Measurements from ENCODE around the gene RMND5A. TPM values are rescaled to one million over a fixed set of nuclear protein-coding genes. Genes with fewer than 3 reads are reported as not detected.

RMND5A gene
- total RNA-seq, 1 donor from 2014 or later = 24.3 TPM

DNA sequence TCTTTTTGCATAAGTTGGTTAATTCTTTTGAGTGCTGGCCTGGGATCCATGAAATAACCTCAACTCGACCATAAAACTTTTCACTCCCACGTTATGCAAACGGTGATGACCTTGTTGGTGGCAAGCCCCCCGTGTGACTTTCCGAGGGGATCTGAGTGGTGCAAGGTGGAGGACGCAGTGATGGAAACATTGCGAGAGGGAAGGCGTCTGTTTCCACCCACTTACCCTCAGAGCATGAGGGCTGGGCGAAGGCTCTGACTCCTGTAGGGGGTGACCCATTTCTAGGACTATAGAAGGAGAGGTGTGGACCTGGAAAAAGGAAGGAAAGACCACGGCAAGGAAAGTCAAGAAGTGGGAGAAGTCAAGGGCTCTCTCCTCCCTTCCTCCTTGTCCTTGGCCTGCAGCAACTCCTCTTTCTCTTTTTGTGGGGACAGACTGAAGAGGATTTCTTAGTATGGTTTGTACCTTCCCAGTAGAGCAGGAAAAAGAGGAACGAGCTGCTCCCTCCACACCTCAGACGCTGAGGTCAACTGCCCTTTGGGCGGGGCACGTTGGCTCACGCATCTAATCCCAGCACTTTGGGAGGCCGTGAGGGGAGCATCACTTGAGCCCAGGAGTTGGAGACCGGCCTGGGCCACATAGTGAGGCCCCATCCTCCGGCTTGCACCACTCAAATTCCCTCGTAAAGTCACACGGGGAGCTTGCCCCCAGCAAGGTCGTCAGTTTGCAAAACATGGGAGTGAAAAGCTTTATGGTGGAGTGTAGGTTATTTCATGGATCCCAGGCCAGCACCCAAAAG is 86.2 kb downstream of the RMND5A start:
- Mint-ChIP-seq H3K4me1 (ENCODE audit: unreplicated experiment) (peaks cover 15% of the 10 kb centered on the region), H3K27me3 (ENCODE audit: unreplicated experiment) (peaks cover 35% of the 10 kb centered on the region), H3K4me3 (ENCODE audit: unreplicated experiment) (no peak overlapping the region), H3K36me3 (ENCODE audit: unreplicated experiment) (no peaks in the 10 kb centered on the region), H3K27ac (ENCODE audit: unreplicated experiment) (no peak overlapping the region), H3K9me3 (ENCODE audit: unreplicated experiment) (no peaks in the 10 kb centered on the region)
- DNase-seq (ENCODE audit: extremely low spot score, unreplicated experiment) = no peak
- TF ChIP-seq, protein P1, sequence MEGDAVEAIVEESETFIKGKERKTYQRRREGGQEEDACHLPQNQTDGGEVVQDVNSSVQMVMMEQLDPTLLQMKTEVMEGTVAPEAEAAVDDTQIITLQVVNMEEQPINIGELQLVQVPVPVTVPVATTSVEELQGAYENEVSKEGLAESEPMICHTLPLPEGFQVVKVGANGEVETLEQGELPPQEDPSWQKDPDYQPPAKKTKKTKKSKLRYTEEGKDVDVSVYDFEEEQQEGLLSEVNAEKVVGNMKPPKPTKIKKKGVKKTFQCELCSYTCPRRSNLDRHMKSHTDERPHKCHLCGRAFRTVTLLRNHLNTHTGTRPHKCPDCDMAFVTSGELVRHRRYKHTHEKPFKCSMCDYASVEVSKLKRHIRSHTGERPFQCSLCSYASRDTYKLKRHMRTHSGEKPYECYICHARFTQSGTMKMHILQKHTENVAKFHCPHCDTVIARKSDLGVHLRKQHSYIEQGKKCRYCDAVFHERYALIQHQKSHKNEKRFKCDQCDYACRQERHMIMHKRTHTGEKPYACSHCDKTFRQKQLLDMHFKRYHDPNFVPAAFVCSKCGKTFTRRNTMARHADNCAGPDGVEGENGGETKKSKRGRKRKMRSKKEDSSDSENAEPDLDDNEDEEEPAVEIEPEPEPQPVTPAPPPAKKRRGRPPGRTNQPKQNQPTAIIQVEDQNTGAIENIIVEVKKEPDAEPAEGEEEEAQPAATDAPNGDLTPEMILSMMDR (IDR thresholded peaks at IDR 0.05) = no peak

DNA sequence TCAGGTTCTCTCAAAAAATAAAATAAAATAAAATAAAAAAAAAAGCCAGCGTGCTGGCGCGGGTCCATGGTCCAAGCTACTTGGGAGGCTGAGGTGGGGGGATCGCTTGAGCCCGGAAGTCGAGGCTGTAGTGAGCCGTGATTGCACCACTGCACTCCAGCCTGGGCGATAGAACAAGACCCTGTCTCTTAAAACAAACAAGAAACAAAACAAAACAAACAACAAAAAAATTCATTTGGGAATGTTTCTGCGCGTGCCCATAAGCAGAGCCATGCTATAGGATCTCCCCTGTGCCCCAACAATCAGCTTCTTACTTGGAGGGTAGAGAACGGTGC is 87.0 kb downstream of the RMND5A start:
- peaks cover 15% of the 10 kb centered on the region for H3K4me1 Mint-ChIP-seq (ENCODE audit: unreplicated experiment)
- peaks cover 37% of the 10 kb centered on the region for H3K27me3 Mint-ChIP-seq (ENCODE audit: unreplicated experiment)
- H3K9me3 Mint-ChIP-seq (ENCODE audit: unreplicated experiment) = no peaks in the 10 kb centered on the region
- H3K4me3 Mint-ChIP-seq (ENCODE audit: unreplicated experiment) = peak overlapping the region; percentile 86
- TF ChIP-seq, protein P1 (IDR thresholded peaks at IDR 0.05) = no peak
- DNase-seq (ENCODE audit: extremely low spot score, unreplicated experiment) = no peak
- no peaks in the 10 kb centered on the region for H3K36me3 Mint-ChIP-seq (ENCODE audit: unreplicated experiment)
- H3K27ac Mint-ChIP-seq (ENCODE audit: unreplicated experiment) = no peak overlapping the region

DNA sequence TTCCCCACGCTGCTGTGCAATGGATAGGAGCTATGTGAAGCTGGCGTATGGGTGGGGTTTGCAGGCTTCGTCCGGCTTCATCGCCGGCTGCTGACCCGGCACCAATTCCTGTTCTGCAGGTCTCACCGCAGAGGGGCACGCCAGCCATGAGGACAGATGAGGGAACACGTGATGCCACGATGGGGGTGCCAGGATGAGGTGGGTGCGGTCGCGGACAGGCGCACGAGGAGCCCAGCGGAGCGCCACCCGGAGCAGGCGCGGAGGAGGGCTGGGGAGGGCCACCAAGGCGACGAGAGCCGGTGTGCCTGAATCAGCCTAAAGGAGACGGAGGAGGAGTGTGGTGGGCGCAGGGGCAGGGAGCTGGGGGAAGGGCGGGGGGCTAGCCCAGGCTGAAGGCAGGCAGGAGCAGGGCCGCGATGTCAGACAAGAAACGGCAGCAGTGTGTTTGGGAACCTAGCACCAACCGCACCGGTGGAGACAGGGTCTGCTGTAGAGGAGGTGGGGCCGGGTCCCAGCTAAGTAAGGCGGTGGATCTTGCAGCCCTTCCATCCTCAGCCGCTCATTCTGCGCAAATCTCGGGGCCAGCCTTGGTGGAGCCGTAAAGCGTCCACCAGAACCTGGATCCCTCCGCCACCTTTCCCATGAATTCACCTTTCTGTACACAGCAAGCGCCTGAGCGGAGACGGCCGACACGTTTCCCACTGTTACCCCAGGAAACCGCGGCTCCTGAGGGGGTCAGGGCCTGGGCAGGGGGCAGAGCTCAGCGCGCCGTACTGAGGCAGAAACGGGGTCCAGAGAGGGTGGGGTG is 87.6 kb downstream of the RMND5A start:
- H3K36me3 Mint-ChIP-seq (ENCODE audit: unreplicated experiment) = no peaks in the 10 kb centered on the region
- H3K4me3 Mint-ChIP-seq (ENCODE audit: unreplicated experiment) = peak overlapping the region; percentile 86
- peaks cover 15% of the 10 kb centered on the region for H3K4me1 Mint-ChIP-seq (ENCODE audit: unreplicated experiment)
- no peaks in the 10 kb centered on the region for H3K9me3 Mint-ChIP-seq (ENCODE audit: unreplicated experiment)
- no peak overlapping the region for H3K27ac Mint-ChIP-seq (ENCODE audit: unreplicated experiment)
- H3K27me3 Mint-ChIP-seq (ENCODE audit: unreplicated experiment) = peaks cover 39% of the 10 kb centered on the region
- no peak for DNase-seq (ENCODE audit: extremely low spot score, unreplicated experiment)
- TF ChIP-seq, protein P1 (IDR thresholded peaks at IDR 0.05) = no peak

DNA sequence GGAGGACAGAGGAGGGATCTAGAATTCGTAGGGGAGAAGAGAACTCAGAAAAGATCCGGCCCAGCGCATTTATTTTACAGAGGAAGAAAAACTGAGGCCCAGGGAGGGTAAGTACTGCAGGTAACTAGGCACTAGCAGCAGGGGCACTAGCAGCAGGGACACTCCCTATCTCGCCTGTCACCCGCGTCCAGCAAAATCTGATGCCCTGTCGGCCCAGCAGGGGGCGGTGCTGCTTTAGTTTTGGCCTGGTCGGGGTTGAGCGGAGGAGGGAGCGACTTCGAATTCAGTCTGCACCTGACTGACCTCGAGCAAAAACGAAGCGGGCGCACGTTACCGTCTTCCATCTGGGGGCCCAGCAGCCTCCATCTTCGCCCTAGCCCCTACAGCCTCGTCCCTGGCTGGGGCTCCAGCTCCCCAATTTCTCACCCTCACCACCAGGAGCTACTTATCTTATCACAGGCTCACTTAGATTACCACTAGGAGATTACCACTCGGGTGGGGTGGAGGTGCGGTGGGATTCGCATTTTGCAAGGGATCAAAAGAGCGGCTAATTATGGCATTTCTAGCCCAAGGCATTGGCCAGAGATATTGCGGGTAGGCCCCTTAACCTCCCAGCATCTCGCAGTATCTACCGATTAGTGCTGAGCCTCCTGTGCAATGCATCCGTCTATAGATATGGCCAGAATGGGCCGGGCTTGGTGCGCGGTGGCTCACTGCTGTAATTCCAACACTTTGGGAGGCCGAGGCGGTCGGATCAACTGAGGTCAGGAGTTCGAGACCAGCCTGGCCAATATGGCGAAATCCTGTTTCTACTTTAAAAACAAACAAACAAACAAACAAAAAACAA is 88.4 kb downstream of the RMND5A start:
- H3K9me3 Mint-ChIP-seq (ENCODE audit: unreplicated experiment) = no peaks in the 10 kb centered on the region
- H3K4me3 Mint-ChIP-seq (ENCODE audit: unreplicated experiment) = peak overlapping the region; percentile 86
- H3K27ac Mint-ChIP-seq (ENCODE audit: unreplicated experiment) = no peak overlapping the region
- peak; percentile 95 for DNase-seq (ENCODE audit: extremely low spot score, unreplicated experiment)
- H3K4me1 Mint-ChIP-seq (ENCODE audit: unreplicated experiment) = peaks cover 15% of the 10 kb centered on the region
- no peaks in the 10 kb centered on the region for H3K36me3 Mint-ChIP-seq (ENCODE audit: unreplicated experiment)
- peaks cover 41% of the 10 kb centered on the region for H3K27me3 Mint-ChIP-seq (ENCODE audit: unreplicated experiment)
- TF ChIP-seq, protein P1 (IDR thresholded peaks at IDR 0.05) = peak; percentile 92
